ENCODE measurements around the gene SLC47A2.

The SLC47A2 gene

DNA sequence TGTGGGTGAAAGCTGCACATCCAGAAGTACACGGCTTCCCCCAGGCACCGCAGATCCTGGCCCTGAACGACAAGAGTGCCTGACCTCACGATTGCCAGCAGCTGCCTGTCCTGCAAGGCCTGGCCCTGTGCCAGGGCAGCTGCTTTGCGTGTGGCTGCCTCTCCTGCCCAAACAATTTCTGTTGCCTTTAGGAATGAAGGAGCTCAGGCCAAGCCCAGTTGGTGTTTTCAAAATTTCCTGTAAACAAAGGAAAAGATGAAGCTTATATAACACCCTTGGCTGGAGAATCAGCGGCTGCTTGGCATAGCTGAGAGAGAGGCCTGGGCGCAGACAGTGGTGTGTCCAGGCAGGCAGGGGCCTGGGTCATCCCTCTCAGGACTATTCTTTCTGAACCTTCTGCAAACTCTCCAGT, 11.7 kb upstream of the SLC47A2 start:
- no peak for DNase-seq (ENCODE audit: extremely low read depth, low read depth)
- TF ChIP-seq, protein P1, sequence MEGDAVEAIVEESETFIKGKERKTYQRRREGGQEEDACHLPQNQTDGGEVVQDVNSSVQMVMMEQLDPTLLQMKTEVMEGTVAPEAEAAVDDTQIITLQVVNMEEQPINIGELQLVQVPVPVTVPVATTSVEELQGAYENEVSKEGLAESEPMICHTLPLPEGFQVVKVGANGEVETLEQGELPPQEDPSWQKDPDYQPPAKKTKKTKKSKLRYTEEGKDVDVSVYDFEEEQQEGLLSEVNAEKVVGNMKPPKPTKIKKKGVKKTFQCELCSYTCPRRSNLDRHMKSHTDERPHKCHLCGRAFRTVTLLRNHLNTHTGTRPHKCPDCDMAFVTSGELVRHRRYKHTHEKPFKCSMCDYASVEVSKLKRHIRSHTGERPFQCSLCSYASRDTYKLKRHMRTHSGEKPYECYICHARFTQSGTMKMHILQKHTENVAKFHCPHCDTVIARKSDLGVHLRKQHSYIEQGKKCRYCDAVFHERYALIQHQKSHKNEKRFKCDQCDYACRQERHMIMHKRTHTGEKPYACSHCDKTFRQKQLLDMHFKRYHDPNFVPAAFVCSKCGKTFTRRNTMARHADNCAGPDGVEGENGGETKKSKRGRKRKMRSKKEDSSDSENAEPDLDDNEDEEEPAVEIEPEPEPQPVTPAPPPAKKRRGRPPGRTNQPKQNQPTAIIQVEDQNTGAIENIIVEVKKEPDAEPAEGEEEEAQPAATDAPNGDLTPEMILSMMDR (IDR thresholded peaks at IDR 0.05; ENCODE audit: low read depth, low read length, missing control alignments), result no peak

DNA sequence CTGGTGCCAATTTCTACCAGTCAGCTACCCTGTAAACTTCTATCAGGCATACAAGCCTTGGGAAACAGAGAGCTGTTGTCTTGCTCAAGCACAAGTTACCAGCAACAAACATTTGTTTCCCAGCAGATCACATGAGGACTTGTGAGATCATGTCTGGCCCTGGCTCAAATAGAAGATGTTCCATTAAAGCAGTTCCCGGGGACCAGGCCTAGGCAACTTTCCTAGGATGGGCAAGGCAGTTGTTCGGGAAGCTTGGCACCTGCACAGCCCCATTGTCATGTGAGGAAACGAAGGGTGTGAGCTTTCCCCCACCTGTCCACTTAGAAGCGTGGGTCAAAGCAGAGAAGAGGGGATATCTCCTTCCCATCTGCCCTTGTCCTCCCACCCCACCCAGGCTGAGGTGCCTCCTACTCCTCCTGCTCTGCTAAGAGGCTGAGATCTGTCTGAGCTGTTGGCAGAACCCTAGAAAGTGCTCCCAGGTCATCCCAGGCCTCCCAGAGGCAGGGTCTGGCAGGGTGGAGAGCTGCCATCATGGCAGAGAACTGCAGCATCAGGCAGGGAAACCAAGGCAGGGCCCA, 11.2 kb upstream of the SLC47A2 start:
- TF ChIP-seq, protein P1 (IDR thresholded peaks at IDR 0.05; ENCODE audit: low read depth, low read length, missing control alignments), result no peak
- no peak for DNase-seq (ENCODE audit: extremely low read depth, low read depth)
- H3K4me3 ChIP-seq (replicated peaks; ENCODE audit: low read depth, low read length), result no peak overlapping the region

More for the DNA sequence above, 11.7 kb upstream of the SLC47A2 start:
- H3K4me3 ChIP-seq (replicated peaks; ENCODE audit: low read depth, low read length), result no peak overlapping the region

DNA sequence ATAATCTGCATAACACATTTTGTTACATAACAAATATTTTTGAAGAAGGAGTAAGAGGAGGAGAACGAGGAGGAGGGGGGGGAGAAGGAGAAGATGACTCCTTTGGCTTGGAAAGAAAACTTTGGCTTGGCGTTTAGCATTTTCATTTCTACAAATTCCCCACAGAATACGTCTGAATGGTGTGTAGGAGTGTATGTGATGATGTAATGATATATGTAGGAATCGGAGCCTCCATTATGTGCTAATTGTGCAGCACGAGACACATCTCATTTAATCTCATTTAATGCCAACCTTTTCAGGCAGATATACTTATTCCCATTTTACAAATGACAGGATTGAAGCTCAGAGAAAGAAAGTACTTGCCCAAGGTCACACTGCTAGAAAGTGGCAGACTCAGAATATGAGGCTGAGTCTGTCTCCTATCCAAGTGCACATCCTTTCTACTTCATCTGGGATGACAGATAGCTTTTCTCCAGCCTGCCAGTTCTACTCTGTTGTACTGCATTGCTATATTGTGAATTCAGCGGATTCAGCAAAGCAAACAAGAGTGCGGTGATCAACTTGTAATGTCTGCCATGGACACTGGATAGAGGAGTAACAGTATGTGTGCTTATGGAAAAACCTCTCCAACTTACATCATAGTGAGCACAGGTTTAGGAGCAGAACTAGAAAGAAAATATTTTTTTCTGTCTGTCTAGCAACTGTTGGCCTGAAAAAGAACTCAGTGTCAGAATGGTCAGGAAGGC, 10.4 kb upstream of the SLC47A2 start:
- no peak for DNase-seq (ENCODE audit: extremely low read depth, low read depth)
- TF ChIP-seq, protein P1 (IDR thresholded peaks at IDR 0.05; ENCODE audit: low read depth, low read length, missing control alignments), result no peak
- H3K4me3 ChIP-seq (replicated peaks; ENCODE audit: low read depth, low read length), result no peak overlapping the region

- no peak overlapping the region for H3K4me3 ChIP-seq (replicated peaks; ENCODE audit: low read depth, low read length)
- TF ChIP-seq, protein P1 (IDR thresholded peaks at IDR 0.05; ENCODE audit: low read depth, low read length, missing control alignments), result no peak
Observed at GRCh38 chr17:19725486-19725885, 9.1 kb upstream of the SLC47A2 start.

DNA sequence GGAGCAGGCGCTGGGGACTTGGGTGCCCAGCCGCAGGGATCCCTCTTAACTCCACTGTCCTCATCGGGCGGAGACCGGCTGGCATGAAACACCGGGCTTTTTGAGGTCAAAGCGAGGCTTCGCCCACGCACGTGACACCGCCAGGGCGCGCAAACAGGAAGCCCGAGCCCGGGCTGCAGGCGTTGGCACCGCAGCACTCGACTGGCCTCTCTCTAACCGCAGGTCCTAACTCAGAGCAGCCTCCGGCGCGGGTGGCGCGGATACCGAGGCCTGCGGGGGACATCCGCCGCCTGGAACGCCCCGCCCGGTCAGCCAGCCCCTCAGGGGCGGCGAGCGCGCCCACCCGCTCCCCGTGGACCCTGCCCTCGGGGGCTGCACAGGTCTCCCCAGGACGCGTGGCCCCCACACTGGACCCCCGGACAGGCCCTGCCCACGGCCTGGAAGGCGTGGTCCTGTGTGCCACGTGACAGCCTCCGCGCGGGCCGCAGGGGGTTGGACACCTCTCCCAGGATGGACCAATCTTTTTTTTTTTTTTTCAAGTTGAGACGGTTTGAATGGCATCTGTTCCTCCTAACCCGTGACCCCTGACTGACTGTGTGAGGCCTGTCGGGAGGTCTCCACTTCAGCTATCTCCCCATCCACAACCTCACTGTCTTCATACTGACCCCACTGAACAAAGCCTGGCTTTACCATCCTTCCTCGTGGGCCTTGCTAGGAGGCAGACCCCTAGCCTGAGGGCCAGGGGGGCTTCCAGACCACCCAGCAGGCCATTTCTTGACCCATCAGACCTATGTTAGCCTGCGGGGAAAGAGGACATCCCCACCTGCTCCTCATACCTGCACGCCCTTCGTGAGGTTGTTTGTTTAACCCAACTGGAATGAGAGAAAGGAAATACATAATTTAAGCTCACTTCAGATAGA, 8.4 kb upstream of the SLC47A2 start:
- TF ChIP-seq, protein P1 (IDR thresholded peaks at IDR 0.05; ENCODE audit: low read depth, low read length, missing control alignments), result no peak
- DNase-seq (ENCODE audit: extremely low read depth, low read depth), result no peak
- no peak overlapping the region for H3K4me3 ChIP-seq (replicated peaks; ENCODE audit: low read depth, low read length)

More at GRCh38 chr17:19725486-19725885, 9.1 kb upstream of the SLC47A2 start:
- DNase-seq (ENCODE audit: extremely low read depth, low read depth), result no peak

DNA sequence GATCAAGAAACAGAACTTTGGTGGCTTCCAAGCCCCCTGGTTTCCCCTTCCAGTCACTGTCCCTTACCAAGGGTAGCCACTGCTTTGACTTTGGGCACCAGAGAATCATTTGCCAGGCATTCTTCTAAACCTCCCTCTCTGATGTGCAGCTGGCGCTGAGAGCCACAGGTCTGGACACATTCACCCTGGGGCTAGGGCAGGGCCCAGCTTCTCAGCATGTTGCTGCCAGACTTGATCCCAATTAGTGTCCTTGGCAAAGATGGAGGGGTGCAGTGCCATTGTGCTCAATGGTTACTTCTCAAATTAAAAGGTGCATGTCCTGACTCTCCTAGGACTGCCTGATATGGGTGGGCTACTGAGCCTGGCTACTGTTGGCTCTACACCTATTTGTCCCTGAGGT, 7.6 kb upstream of the SLC47A2 start:
- no peak for DNase-seq (ENCODE audit: extremely low read depth, low read depth)
- H3K4me3 ChIP-seq (replicated peaks; ENCODE audit: low read depth, low read length), result no peak overlapping the region
- TF ChIP-seq, protein P1 (IDR thresholded peaks at IDR 0.05; ENCODE audit: low read depth, low read length, missing control alignments), result no peak
